Measurements from ENCODE around the gene DGKZ.

Gene DGKZ

GRCh38 chr11:46374815-46375214 is 27.6 kb downstream of the DGKZ start:
- Histone ChIP-seq H3K4me2 (no peak overlapping the region), H3K4me3 (IDR thresholded peaks at IDR 0.05; ENCODE audit: insufficient read depth, low read depth, low read length) (no peak overlapping the region), H3K9ac (no peak overlapping the region), H3K27me3 (ENCODE audit: insufficient read depth, low read depth) (no peaks in the 10 kb centered on the region), H3K36me3 (ENCODE audit: insufficient read depth) (no peaks in the 10 kb centered on the region), H3K79me2 (ENCODE audit: insufficient read depth, low read depth) (no peaks in the 10 kb centered on the region), H3K4me1 (ENCODE audit: low read depth, poor library complexity, severe bottlenecking) (peaks cover 5% of the 10 kb centered on the region), H4K20me1 (ENCODE audit: insufficient read depth) (no peaks in the 10 kb centered on the region), H3K27ac (no peak overlapping the region), H2AFZ (ENCODE audit: low read depth) (no peak overlapping the region)
- no peak for TF ChIP-seq CTCF (conservative IDR thresholded peaks at IDR 0.05; ENCODE audit: low read depth, low read length)

DNA sequence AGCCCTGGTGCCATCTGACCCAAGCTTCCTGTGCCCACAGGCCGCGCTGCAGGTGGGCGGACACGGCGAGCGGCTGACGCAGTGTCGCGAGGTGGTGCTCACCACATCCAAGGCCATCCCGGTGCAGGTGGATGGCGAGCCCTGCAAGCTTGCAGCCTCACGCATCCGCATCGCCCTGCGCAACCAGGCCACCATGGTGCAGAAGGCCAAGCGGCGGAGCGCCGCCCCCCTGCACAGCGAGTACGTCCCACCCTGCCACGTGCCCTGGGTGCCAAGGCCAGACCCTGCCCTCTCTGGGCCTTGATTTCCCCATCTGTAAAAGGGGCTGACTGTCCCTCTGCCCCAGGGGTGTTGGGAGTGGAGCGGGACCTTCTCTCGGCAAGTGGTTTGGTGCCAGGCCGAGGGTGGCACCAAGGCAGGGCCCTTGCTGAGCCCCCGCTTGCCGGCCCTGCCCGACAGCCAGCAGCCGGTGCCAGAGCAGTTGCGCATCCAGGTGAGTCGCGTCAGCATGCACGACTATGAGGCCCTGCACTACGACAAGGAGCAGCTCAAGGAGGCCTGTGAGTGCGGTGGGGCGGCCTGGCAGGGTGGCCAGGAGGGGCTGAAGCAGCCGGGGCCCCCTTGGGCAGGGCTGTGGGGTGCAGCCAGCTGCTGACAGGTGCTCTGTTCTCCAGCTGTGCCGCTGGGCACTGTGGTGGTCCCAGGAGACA is 28.3 kb downstream of the DGKZ start:
- TF ChIP-seq CTCF (conservative IDR thresholded peaks at IDR 0.05; ENCODE audit: low read depth, low read length): no peak
- no peak overlapping the region for H3K4me2 ChIP-seq
- H3K27me3 ChIP-seq (ENCODE audit: insufficient read depth, low read depth): no peaks in the 10 kb centered on the region
- no peak overlapping the region for H3K4me3 ChIP-seq (IDR thresholded peaks at IDR 0.05; ENCODE audit: insufficient read depth, low read depth, low read length)
- no peak overlapping the region for H3K9ac ChIP-seq
- H3K4me1 ChIP-seq (ENCODE audit: low read depth, poor library complexity, severe bottlenecking): peaks cover 9% of the 10 kb centered on the region
- H3K79me2 ChIP-seq (ENCODE audit: insufficient read depth, low read depth): no peaks in the 10 kb centered on the region
- no peak overlapping the region for H3K27ac ChIP-seq
- no peak overlapping the region for H2AFZ ChIP-seq (ENCODE audit: low read depth)
- no peaks in the 10 kb centered on the region for H3K36me3 ChIP-seq (ENCODE audit: insufficient read depth)
- no peaks in the 10 kb centered on the region for H4K20me1 ChIP-seq (ENCODE audit: insufficient read depth)

DNA sequence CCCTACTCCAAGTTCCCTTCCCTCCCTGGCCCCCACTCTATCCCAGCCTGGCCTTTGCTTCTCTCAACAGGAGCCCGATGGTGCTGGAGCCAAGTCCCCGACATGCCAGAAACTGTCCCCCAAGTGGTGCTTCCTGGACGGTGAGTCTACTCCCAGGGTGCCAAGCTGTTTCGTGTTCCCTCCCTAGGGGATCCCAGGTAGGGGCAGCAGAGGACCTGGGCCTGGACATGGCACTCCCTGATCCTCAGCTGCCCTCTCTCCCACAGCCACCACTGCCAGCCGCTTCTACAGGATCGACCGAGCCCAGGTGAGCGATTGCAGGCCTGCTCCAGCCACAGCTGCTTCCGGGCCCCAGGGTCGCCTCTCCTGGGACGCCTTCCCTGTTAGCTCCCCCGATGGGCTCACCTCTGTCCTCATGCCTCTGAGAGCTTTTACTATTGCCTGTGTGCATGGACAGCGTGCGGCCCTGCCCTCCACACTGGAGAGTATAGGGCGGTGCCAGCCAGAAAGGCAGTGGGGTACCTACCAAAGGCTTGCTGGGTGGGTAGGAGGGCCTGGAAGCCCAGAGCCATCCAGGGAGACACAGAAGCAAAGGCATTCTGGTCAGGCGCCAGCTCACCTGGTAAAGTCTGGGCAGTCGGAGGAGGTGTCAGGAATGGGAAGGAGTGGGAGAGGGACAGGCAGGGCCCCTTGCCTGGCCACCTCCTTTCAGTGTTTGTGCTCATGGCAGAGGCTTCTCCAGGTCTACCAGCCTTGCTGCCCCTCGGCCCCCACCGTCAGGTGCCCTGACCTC is 29.2 kb downstream of the DGKZ start:
- no peak overlapping the region for H3K4me2 ChIP-seq
- H4K20me1 ChIP-seq (ENCODE audit: insufficient read depth): no peaks in the 10 kb centered on the region
- no peak overlapping the region for H3K27ac ChIP-seq
- H3K27me3 ChIP-seq (ENCODE audit: insufficient read depth, low read depth): no peaks in the 10 kb centered on the region
- H3K9ac ChIP-seq: no peak overlapping the region
- H3K4me1 ChIP-seq (ENCODE audit: low read depth, poor library complexity, severe bottlenecking): peaks cover 9% of the 10 kb centered on the region
- no peak overlapping the region for H3K4me3 ChIP-seq (IDR thresholded peaks at IDR 0.05; ENCODE audit: insufficient read depth, low read depth, low read length)
- no peaks in the 10 kb centered on the region for H3K36me3 ChIP-seq (ENCODE audit: insufficient read depth)
- H3K79me2 ChIP-seq (ENCODE audit: insufficient read depth, low read depth): no peaks in the 10 kb centered on the region
- TF ChIP-seq CTCF (conservative IDR thresholded peaks at IDR 0.05; ENCODE audit: low read depth, low read length): no peak
- H2AFZ ChIP-seq (ENCODE audit: low read depth): no peak overlapping the region

GRCh38 chr11:46377290-46377689 is 30.0 kb downstream of the DGKZ start:
- no peak overlapping the region for H3K27ac ChIP-seq
- TF ChIP-seq CTCF (conservative IDR thresholded peaks at IDR 0.05; ENCODE audit: low read depth, low read length): no peak
- no peaks in the 10 kb centered on the region for H4K20me1 ChIP-seq (ENCODE audit: insufficient read depth)
- peaks cover 6% of the 10 kb centered on the region; the same call in 1 of the 2 replicates for H3K27me3 ChIP-seq (ENCODE audit: insufficient read depth, low read depth)
- H2AFZ ChIP-seq (ENCODE audit: low read depth): no peak overlapping the region
- H3K4me2 ChIP-seq: no peak overlapping the region
- no peak overlapping the region for H3K4me3 ChIP-seq (IDR thresholded peaks at IDR 0.05; ENCODE audit: insufficient read depth, low read depth, low read length)
- H3K36me3 ChIP-seq (ENCODE audit: insufficient read depth): no peaks in the 10 kb centered on the region
- peaks cover 9% of the 10 kb centered on the region for H3K4me1 ChIP-seq (ENCODE audit: low read depth, poor library complexity, severe bottlenecking)
- no peaks in the 10 kb centered on the region for H3K79me2 ChIP-seq (ENCODE audit: insufficient read depth, low read depth)
- H3K9ac ChIP-seq: no peak overlapping the region
